Adrenal gland (tissue), 12 donors: Measurements from ENCODE around the gene EFEMP2. TPM values are rescaled to one million over a fixed set of nuclear protein-coding genes. Genes with fewer than 3 reads are reported as not detected.
"Not testable (repeated sequence)": the region's sequence is repeated elsewhere in the genome, so short reads cannot be mapped to it uniquely, and the experiment has no call there.

Experiments used
- DNase-seq, 7 donors: peaks; one replicate each; pipeline ENCODE4 v3.0.0-alpha.2; 2019 to 2020
- H3K27ac ChIP-seq, 5 donors: fragments of 200-600 bp; sonication (generic) in 4 of 5; 1 replicate in 3 of 5; 2 replicates in 2 of 5; pipeline versions ENCODE4 v1.5.1 to v1.8.0; 2016 to 2020; ENCODE audit warnings: mild to moderate bottlenecking in 1 of 5
- H3K27me3 ChIP-seq: fragments of 200-600 bp; 2 replicates; pipeline ENCODE4 v1.8.0; 2021
- H3K36me3 ChIP-seq, 2 donors: fragments of 200-600 bp; replicated peaks in 1 of 2; 1 replicate in 1 of 2; 2 replicates in 1 of 2; pipeline versions ENCODE4 v1.5.1 to v1.8.0; 2018 to 2022
- H3K4me1 ChIP-seq, 2 donors: fragments of 200-600 bp; replicated peaks in 1 of 2; 1 replicate in 1 of 2; 2 replicates in 1 of 2; pipeline versions ENCODE4 v1.5.1 to v1.8.0; 2018 to 2021
- H3K4me3 ChIP-seq, 4 donors: fragments of 200-600 bp; sonication (generic) in 3 of 4; one replicate each; pipeline ENCODE4 v1.5.1; 2016 to 2018
- H3K9me3 ChIP-seq, 3 donors: fragments of 200-600 bp; sonication (generic) in 1 of 3; replicated peaks in 1 of 3; 1 replicate in 2 of 3; 2 replicates in 1 of 3; pipeline versions ENCODE4 v1.5.1 to v1.8.0; 2016 to 2021
- POLR2A ChIP-seq, 2 donors: fragments of 450-650 bp; IDR thresholded peaks; one replicate each; pipeline ENCODE4 v1.6.1; 2017; ENCODE audit warnings: antibody characterized with exemption in 2 of 2, mild to moderate bottlenecking in 2 of 2, moderate library complexity in 1 of 2
- WGBS, 4 donors: extraction: QIAGEN DNeasy Blood & Tissue Kit in 2 of 4; methylation state at CpG; one replicate each; pipeline versions ENCODE4 v1.1.5 to v1.1.7; 2013 to 2017; 5-methylcytosine and 5-hydroxymethylcytosine counted together
- intact Hi-C, 2 donors: fragments of 100-400 bp; cut with DNase I; formaldehyde crosslinking; loops; one replicate each; pipeline versions ENCODE4 v1.14.1 to v1.15.0; 2022 to 2023
- polyA plus RNA-seq, 3 donors: library from polyadenylated mRNA; stranded (reverse); fragments of 200-250 nt in 2 of 3; fragments of 350-450 nt in 1 of 3; fragmentation: Illumina TruSeq in 1 of 3; extraction: RNeasy Lipid Tissue Mini Kit (QIAGEN cat#74804) in 1 of 3; gene quantifications; one replicate each; pipeline ENCODE4 v1.2.3, GENCODE V29; 2013 to 2014
- total RNA-seq, 9 donors: library from RNA; depleted of rRNA in 4 of 9; stranded (reverse); fragments of >200 nt in 4 of 9; fragments of 120-200 nt in 1 of 9; fragmentation: NEBNext Ultra II Directional in 1 of 9; extraction: Animal tissue kit (Norgen Biotek cat#: 25700) in 1 of 9; gene quantifications; one replicate each; pipeline versions ENCODE4 v1.1.0 to v1.2.4, GENCODE V29; 2013 to 2023
- TF ChIP-seq, protein P1 (sequence below), 6 experiments: fragments of 450-650 bp in 4 of 6; fragments of 200-600 bp in 2 of 6; sonication (generic) in 1 of 6; IDR thresholded peaks; 1 replicate in 5 of 6; 2 replicates in 1 of 6; pipeline versions ENCODE4 v1.5.1 to v1.8.0; 2016 to 2021; ENCODE audit warnings: antibody characterized with exemption in 6 of 6, mild to moderate bottlenecking in 2 of 6, moderate library complexity in 1 of 6
- donor health status: healthy with polysubstance abuse.
- donor health status: Bipolar disorder and iron deficiency.
- donor health status: DM: yes; HTN: yes; CAD: no.
- donor health status: DM: no; HTN: no; CAD: no.
- donor health status: DM: no; HTN: no; CAD: no.
- donor health status: DM: yes; HTN: yes; CAD: no.

EFEMP2 gene
- total and polyA plus RNA-seq, 12 donors, result 20.3 to 156 (median 63.6) TPM

DNA sequence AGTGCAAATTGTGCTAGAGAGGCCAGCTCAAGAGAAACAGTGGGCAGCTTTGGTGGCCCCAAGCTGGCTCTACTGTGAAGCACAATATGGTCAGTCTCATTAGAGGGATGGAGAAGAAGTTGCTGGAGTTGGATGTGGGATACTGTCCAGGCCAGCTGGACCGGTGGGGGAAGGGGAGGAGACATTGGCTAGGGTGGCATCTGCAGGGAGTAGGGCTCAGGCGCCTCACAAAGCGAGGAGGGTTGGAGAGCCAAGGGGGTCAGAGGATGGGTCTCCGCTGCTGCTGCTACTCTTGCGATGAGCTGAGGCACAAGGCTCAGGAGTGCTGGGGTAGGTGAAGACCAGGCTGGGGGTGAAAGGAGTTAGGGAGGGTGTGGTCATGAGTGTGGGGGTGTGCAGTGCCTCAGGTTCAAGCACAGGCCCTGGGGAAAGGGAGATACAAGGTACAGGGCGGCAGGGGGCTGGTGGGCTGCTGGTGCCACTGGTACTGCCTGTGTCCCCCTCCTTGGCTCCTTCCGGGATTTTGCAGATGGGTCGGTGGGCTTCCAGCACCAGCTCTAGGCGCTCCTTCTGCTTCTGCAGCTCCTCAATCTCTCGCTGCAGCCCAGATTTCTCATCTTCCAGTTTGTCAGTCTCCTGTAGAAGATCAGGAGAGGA is 20.2 kb upstream of the EFEMP2 start:
- peaks cover 44 to 49% of the 10 kb centered on the region in 2 donors for H3K4me1 ChIP-seq
- intact Hi-C loops, result no loop called here
- WGBS, 4 donors, result 75 to 78% (median 78%) methylated on average over 9 to 10 of the region's 10 CpGs
- H3K36me3 ChIP-seq, result no peaks in the 10 kb centered on the region
- no peaks in the 10 kb centered on the region for H3K27me3 ChIP-seq
- peak overlapping the region in 1 of 4 donors; percentile 62 for H3K4me3 ChIP-seq
- DNase-seq, result peak in 1 of 7 donors; percentile 25
- peak overlapping the region; percentile 26 to 99 (median 96) for H3K27ac ChIP-seq
- TF ChIP-seq, protein P1, sequence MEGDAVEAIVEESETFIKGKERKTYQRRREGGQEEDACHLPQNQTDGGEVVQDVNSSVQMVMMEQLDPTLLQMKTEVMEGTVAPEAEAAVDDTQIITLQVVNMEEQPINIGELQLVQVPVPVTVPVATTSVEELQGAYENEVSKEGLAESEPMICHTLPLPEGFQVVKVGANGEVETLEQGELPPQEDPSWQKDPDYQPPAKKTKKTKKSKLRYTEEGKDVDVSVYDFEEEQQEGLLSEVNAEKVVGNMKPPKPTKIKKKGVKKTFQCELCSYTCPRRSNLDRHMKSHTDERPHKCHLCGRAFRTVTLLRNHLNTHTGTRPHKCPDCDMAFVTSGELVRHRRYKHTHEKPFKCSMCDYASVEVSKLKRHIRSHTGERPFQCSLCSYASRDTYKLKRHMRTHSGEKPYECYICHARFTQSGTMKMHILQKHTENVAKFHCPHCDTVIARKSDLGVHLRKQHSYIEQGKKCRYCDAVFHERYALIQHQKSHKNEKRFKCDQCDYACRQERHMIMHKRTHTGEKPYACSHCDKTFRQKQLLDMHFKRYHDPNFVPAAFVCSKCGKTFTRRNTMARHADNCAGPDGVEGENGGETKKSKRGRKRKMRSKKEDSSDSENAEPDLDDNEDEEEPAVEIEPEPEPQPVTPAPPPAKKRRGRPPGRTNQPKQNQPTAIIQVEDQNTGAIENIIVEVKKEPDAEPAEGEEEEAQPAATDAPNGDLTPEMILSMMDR (IDR thresholded peaks at IDR 0.05), result no peak
- TF ChIP-seq POLR2A (IDR thresholded peaks at IDR 0.05), result no peak
- H3K9me3 ChIP-seq, result no peaks in the 10 kb centered on the region

DNA sequence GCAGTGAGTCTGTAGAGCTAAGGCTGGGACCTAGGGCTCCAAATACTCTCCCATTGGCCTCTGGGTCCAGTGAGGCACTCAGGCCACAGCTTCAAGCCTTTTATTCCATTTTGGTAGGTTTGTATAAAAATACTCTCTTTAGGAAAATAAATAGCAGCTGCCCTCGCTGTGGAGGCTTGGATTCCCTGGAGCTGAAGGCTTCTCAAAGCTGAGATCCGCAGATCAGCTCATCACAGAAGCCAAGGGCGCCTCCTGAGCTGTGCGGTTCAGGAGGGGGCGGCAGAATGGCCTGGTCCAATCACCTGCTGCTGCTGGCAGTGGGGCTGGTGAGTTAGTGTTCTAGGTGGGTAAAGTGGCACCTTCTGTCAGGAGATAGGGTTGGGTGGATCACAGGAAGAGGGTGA is 19.5 kb upstream of the EFEMP2 start:
- H3K9me3 ChIP-seq, H3K27me3 ChIP-seq, H3K36me3 ChIP-seq, intact Hi-C loops: not testable (repeated sequence)
- Histone ChIP-seq H3K27ac (peak overlapping the region; percentile 26 to 99 (median 96)), H3K4me1 (peaks cover 50 to 52% of the 10 kb centered on the region in 2 donors), H3K4me3 (peak overlapping the region in 2 of 4 donors; percentile 53 to 62)
- WGBS, 4 donors, result 32 to 41% (median 37%) methylated on average over 4 to 5 of the region's 5 CpGs
- peak in 1 of 7 donors; percentile 51 for DNase-seq

DNA sequence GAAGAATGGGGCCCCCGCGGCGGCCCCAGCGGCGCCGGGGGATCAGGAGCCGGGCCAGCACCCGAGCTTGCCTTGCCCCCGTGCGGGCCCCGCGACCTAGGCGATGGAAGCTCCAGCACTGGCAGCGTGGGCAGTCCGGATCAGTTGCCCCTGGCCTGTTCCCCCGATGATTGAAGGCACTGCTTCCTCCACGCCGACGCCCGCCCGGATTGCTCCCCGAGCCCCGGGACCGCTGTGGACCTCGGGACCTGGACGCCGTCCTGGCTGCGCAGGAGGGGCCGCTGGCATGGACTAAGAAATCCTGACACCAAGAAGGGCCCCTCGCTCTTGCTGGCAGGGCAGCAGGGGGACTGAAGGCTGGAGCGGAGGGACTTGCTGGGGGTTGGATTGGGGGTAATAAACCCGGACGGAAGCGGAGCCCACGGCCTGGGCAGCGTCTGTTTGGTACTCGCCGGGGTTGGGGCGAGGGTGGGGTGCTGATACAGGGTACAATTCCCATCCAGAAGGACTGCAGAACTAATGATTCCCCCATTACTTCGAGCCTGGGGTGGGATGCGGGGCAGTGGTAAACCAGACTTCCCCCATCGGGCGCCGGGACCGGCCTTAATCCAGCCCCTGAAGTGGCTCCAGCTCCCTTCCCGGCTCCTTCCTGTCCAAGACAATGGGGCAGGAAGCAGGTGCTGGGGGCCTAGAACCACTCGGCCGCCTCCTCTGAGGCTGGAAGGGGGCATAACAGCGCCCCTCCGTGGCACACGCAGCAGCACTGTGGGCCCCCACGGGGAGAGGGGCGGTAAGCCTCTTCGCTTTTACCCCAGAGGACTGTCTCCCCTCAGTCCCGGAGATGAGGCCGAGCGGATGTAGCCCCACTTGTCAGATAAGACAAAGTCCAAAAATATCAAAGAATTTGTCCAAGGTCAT is 18.9 kb upstream of the EFEMP2 start:
- H3K4me1 ChIP-seq, result peaks cover 50 to 52% of the 10 kb centered on the region in 2 donors
- no peaks in the 10 kb centered on the region for H3K9me3 ChIP-seq
- H3K4me3 ChIP-seq, result peak overlapping the region; percentile 10 to 62 (median 44)
- peak; percentile 17 to 74 for TF ChIP-seq POLR2A (IDR thresholded peaks at IDR 0.05)
- TF ChIP-seq, protein P1 (IDR thresholded peaks at IDR 0.05), result peak in 2 of 6 experiments; percentile 18 to 28
- intact Hi-C loops, result no loop called here
- H3K27ac ChIP-seq, result peak overlapping the region; percentile 26 to 99 (median 96)
- DNase-seq, result peak in 5 of 7 donors; percentile 45 to 67 (median 51)
- WGBS, 4 donors, result 0 to 3% (median 2%) methylated on average over 5 to 57 of the region's 57 CpGs
- H3K27me3 ChIP-seq, result no peaks in the 10 kb centered on the region
- H3K36me3 ChIP-seq, result peaks cover 0 to 6% of the 10 kb centered on the region in 2 donors

DNA sequence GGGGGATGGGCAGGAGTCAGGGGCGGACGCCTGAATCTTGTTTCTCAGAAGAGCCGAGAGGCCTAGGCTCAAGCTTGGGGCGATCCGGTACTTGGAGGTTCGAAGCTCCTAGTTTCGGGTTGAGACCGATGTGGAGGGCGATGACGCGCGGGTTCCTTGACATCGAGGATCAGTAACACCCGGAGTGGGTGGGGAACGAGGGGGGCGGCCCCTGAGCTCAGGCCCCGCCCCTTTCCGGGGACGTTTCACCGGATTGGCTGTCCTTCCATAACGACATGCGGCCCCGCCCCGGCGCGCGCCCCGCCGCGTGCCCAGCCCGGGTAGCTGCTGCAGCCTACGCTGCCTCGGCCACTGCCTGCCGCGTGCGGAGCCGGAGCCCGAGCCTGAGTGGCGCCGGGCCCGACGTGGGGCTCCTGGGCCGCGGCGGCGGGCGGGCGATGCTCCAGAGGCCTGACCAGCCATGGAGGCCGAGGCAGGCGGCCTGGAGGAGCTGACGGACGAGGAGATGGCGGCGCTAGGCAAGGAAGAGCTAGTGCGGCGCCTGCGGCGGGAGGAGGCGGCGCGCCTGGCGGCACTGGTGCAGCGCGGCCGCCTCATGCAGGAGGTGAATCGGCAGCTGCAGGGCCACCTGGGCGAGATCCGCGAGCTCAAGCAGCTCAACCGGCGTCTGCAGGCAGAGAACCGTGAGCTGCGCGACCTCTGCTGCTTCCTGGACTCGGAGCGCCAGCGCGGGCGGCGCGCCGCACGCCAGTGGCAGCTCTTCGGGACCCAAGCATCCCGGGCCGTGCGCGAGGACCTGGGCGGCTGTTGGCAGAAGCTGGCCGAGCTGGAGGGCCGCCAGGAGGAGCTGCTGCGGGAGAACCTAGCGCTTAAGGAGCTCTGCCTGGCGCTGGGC is 18.0 kb upstream of the EFEMP2 start, which contains the start of gene CCDC85B:
CCDC85B (plus strand) TSS at position 350 of the 895 bp plus-strand sequence; CDS start at position 461, 111 bp downstream.
- intact Hi-C loops, result no loop called here
- Histone ChIP-seq H3K4me3 (peak within 1 kb of the TSS; percentile 36 to 62 (median 50)), H3K9me3 (no peaks in the 10 kb centered on the region), H3K4me1 (peaks cover 50 to 52% of the 10 kb centered on the region in 2 donors), H3K27me3 (no peaks in the 10 kb centered on the region), H3K36me3 (peaks cover 0 to 13% of the 10 kb centered on the region in 2 donors), H3K27ac (peak within 1 kb of the TSS; percentile 26 to 99 (median 96))
- peak; percentile 97 to 99 for TF ChIP-seq POLR2A (IDR thresholded peaks at IDR 0.05)
- TF ChIP-seq, protein P1 (IDR thresholded peaks at IDR 0.05), result peak in 2 of 6 experiments; percentile 15 to 24
- WGBS, 4 donors, result 0 to 8% (median 0%) methylated on average over 2 to 94 of the region's 94 CpGs
- peak; percentile 98 to 100 (median 99) for DNase-seq
